Activated B cell treated with CpG ODN at 0.5 μM for 24 hours (primary cell): Measurements from ENCODE around the gene DERL3. TPM values are rescaled to one million over a fixed set of nuclear protein-coding genes. Genes with fewer than 3 reads are reported as not detected.

Experiments
- ATAC-seq: fragments of 200-7000 bp; cut with Tn5 transposase; one replicate; pipeline ENCODE4 v1.10.0; 2021; ENCODE audit warnings: low read depth, mild to moderate bottlenecking, moderate library complexity
- CTCF ChIA-PET: fragments of 350-600 bp; sonication (Branson Sonifier 250); formaldehyde crosslinking; loops from one replicate; lab custom pipeline; 2021; ENCODE audit warnings: antibody characterized with exemption; lab: Charles Lee
- POLR2A ChIA-PET: fragments of 350-600 bp; sonication (Branson Sonifier 250); formaldehyde crosslinking; loops from one replicate; lab custom pipeline; 2021; ENCODE audit warnings: antibody characterized with exemption; lab: Charles Lee
- DNase-seq: peaks from one replicate; pipeline ENCODE4 v3.0.0; 2022
- H3K27ac Mint-ChIP-seq: one replicate; pipeline ENCODE4 v1.8.0; 2020; ENCODE audit warnings: mixed read lengths
- H3K27me3 Mint-ChIP-seq: one replicate; pipeline ENCODE4 v1.8.0; 2021; ENCODE audit warnings: mixed read lengths
- H3K36me3 Mint-ChIP-seq: one replicate; pipeline ENCODE4 v1.8.0; 2021; ENCODE audit warnings: low read depth, mixed read lengths
- H3K4me1 Mint-ChIP-seq: one replicate; pipeline ENCODE4 v1.8.0; 2021; ENCODE audit warnings: mixed read lengths
- H3K4me3 Mint-ChIP-seq: one replicate; pipeline ENCODE4 v1.8.0; 2020; ENCODE audit warnings: mild to moderate bottlenecking, mixed read lengths
- H3K9me3 Mint-ChIP-seq: one replicate; pipeline ENCODE4 v1.8.0; 2020; ENCODE audit warnings: mixed read lengths
- CTCF ChIP-seq: fragments of 200-600 bp; IDR thresholded peaks from one replicate; pipeline ENCODE4 v1.8.0; 2022; ENCODE audit warnings: antibody characterized with exemption, mild to moderate bottlenecking
- intact Hi-C: fragments of 100-400 bp; cut with micrococcal nuclease; formaldehyde crosslinking; loops from one replicate; pipeline ENCODE4 v1.15.1; 2024
- total RNA-seq: library from RNA; stranded (reverse); gene quantifications from 2 replicates; pipeline ENCODE4 v1.2.3, GENCODE V29; 2022

The DERL3 gene
- total RNA-seq, 1 donor from 2014 or later, result 18.3 TPM

- DNase-seq (no peak), ATAC-seq (no peak)
- peaks cover 50% of the 10 kb centered on the region for H3K36me3 Mint-ChIP-seq
- H3K9me3 Mint-ChIP-seq, result no peaks in the 10 kb centered on the region
- CTCF ChIA-PET, result interaction anchor here (0.7 kb wide), 1 partner anchor 57 kb away, joined by 3 read pairs; no protein-coding TSS in a partner anchor
- POLR2A ChIA-PET, result interaction anchor here (0.6 to 1.0 kb wide), 4 partner anchors 10 to 98 kb away, joined by 3 to 6 read pairs (median 4); no protein-coding TSS in a partner anchor
- peaks cover 48% of the 10 kb centered on the region for H3K4me1 Mint-ChIP-seq
- no peak for TF ChIP-seq CTCF
- no peak overlapping the region for H3K27ac Mint-ChIP-seq
- intact Hi-C loops, result loop anchor here (5.0 kb wide), 1 partner anchor 123 kb away; no protein-coding TSS in a partner anchor
- H3K27me3 Mint-ChIP-seq, result no peaks in the 10 kb centered on the region
- H3K4me3 Mint-ChIP-seq, result peak overlapping the region; percentile 53
These were observed 49.2 kb downstream of the DERL3 start for GRCh38 chr22:23789638-23790037.

- Mint-ChIP-seq H3K36me3 (peaks cover 45% of the 10 kb centered on the region), H3K9me3 (no peaks in the 10 kb centered on the region), H3K4me1 (peaks cover 53% of the 10 kb centered on the region), H3K4me3 (peak overlapping the region; percentile 53), H3K27ac (no peak overlapping the region), H3K27me3 (no peaks in the 10 kb centered on the region)
- no peak for TF ChIP-seq CTCF
- CTCF ChIA-PET, result interaction anchor here (0.7 kb wide), 1 partner anchor 57 kb away, joined by 3 read pairs; no protein-coding TSS in a partner anchor
- POLR2A ChIA-PET, result interaction anchor here (0.6 to 3.2 kb wide), 4 partner anchors 10 to 99 kb away, joined by 3 to 18 read pairs (median 4); partner anchors contain the start of gene SLC2A11
- intact Hi-C loops, result loop anchor here (5.0 kb wide), 1 partner anchor 123 kb away; no protein-coding TSS in a partner anchor
- DNase-seq (no peak), ATAC-seq (no peak)
These were observed 49.7 kb downstream of the DERL3 start for GRCh38 chr22:23789121-23789520.

GRCh38 chr22:23787910-23788309, 50.9 kb downstream of the DERL3 start:
- peak overlapping the region; percentile 90 for H3K4me3 Mint-ChIP-seq
- ChIA-PET POLR2A (interaction anchor here (0.6 to 3.2 kb wide), 9 partner anchors 12 to 70 kb away, joined by 4 to 20 read pairs (median 8); partner anchors contain the start of genes DERL3, MMP11, SLC2A11 and VPREB3), CTCF (interaction anchor here (1.2 to 1.4 kb wide), 2 partner anchors 16 to 62 kb away, joined by 4 read pairs; partner anchors contain the start of gene MMP11)
- H3K27me3 Mint-ChIP-seq, result no peaks in the 10 kb centered on the region
- peaks cover 33% of the 10 kb centered on the region for H3K36me3 Mint-ChIP-seq
- no peak for TF ChIP-seq CTCF
- peak overlapping the region; percentile 88 for H3K27ac Mint-ChIP-seq
- intact Hi-C loops, result loop anchor here (1.0 to 5.0 kb wide), 4 partner anchors 12 to 124 kb away; partner anchors contain the start of gene DERL3
- ATAC-seq, result no peak
- no peaks in the 10 kb centered on the region for H3K9me3 Mint-ChIP-seq
- no peak for DNase-seq
- peaks cover 51% of the 10 kb centered on the region for H3K4me1 Mint-ChIP-seq

GRCh38 chr22:23787600-23787896, 51.3 kb downstream of the DERL3 start:
- Mint-ChIP-seq H3K36me3 (peaks cover 30% of the 10 kb centered on the region), H3K9me3 (no peaks in the 10 kb centered on the region), H3K27ac (peak overlapping the region; percentile 88), H3K4me3 (peak overlapping the region; percentile 90), H3K4me1 (peaks cover 51% of the 10 kb centered on the region), H3K27me3 (no peaks in the 10 kb centered on the region)
- POLR2A ChIA-PET, result interaction anchor here (1.0 to 3.2 kb wide), 10 partner anchors 10 to 70 kb away, joined by 3 to 20 read pairs (median 7); partner anchors contain the start of genes DERL3, MMP11, SLC2A11 and VPREB3
- no peak for ATAC-seq
- no peak for DNase-seq
- CTCF ChIA-PET, result interaction anchor here (1.2 to 1.4 kb wide), 2 partner anchors 16 to 62 kb away, joined by 4 read pairs; partner anchors contain the start of gene MMP11
- no peak for TF ChIP-seq CTCF
- intact Hi-C loops, result loop anchor here (1.0 to 5.0 kb wide), 4 partner anchors 13 to 125 kb away; partner anchors contain the start of gene DERL3
